Stomach (tissue), 4 donors: ENCODE measurements around the gene CMC4.

Experiments
- EP300 ChIP-seq: sonication (generic); formaldehyde crosslinking; IDR thresholded peaks from one replicate; pipeline ENCODE4 v1.6.1; 2017; ENCODE audit warnings: antibody characterized with exemption
- POLR2A ChIP-seq, 4 donors: fragments of 450-650 bp; IDR thresholded peaks; one replicate each; pipeline ENCODE4 v1.6.1; 2016; ENCODE audit warnings: antibody characterized with exemption in 4 of 4, control low read depth in 2 of 4, mild to moderate bottlenecking in 1 of 4, moderate library complexity in 1 of 4
- TF ChIP-seq, protein P1 (sequence below), 7 experiments: fragments of 450-650 bp in 4 of 7; fragments of 200-600 bp in 3 of 7; sonication (generic) in 3 of 7; IDR thresholded peaks; one replicate each; pipeline ENCODE4 v1.5.1; 2016 to 2019; ENCODE audit warnings: antibody characterized with exemption in 7 of 7, control low read depth in 2 of 7, mild to moderate bottlenecking in 1 of 7

DNA sequence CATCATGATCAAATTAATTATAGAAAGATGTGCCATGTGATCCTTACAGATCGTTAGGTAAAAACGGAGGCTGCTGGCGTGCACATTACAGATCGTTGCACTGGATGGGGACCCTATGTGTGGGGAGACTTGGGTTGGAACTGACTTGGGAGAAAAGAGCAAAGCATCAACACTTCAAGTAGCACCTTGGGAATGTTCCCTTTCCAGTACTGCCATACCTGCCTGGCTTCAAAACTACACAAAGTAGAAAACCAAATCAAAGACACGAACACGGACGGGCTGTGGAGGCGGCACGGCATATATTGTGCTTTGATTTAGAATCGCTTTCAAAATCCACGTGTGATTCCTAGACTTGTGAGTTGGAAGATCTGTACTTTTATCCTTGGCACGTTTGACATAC lies 898 bp downstream of the CMC4 start:
- TF ChIP-seq POLR2A (IDR thresholded peaks at IDR 0.05) (no peak), EP300 (no peak)
- TF ChIP-seq, protein P1, sequence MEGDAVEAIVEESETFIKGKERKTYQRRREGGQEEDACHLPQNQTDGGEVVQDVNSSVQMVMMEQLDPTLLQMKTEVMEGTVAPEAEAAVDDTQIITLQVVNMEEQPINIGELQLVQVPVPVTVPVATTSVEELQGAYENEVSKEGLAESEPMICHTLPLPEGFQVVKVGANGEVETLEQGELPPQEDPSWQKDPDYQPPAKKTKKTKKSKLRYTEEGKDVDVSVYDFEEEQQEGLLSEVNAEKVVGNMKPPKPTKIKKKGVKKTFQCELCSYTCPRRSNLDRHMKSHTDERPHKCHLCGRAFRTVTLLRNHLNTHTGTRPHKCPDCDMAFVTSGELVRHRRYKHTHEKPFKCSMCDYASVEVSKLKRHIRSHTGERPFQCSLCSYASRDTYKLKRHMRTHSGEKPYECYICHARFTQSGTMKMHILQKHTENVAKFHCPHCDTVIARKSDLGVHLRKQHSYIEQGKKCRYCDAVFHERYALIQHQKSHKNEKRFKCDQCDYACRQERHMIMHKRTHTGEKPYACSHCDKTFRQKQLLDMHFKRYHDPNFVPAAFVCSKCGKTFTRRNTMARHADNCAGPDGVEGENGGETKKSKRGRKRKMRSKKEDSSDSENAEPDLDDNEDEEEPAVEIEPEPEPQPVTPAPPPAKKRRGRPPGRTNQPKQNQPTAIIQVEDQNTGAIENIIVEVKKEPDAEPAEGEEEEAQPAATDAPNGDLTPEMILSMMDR (IDR thresholded peaks at IDR 0.05): no peak
